HFFc6 (cell line): ENCODE results near the gene CEP152. TPM values are rescaled to one million over a fixed set of nuclear protein-coding genes. Genes with fewer than 3 reads are reported as not detected.

Source experiments
- DNase-seq: peaks from one replicate; pipeline ENCODE4 v3.0.0-alpha.2; 2018
- H3K27ac Mint-ChIP-seq: 2 replicates; pipeline ENCODE4 v1.8.0; 2020; ENCODE audit warnings: mild to moderate bottlenecking, mixed read lengths
- H3K27me3 Mint-ChIP-seq: 2 replicates; pipeline ENCODE4 v1.8.0; 2021; ENCODE audit warnings: mild to moderate bottlenecking, moderate library complexity, mixed read lengths; ENCODE audit not compliant: insufficient read depth
- H3K36me3 Mint-ChIP-seq: 2 replicates; pipeline ENCODE4 v1.8.0; 2021; ENCODE audit warnings: low read depth, mixed read lengths
- H3K4me1 Mint-ChIP-seq: 2 replicates; pipeline ENCODE4 v1.8.0; 2020; ENCODE audit warnings: low read depth, mixed read lengths
- H3K4me3 Mint-ChIP-seq: 2 replicates; pipeline ENCODE4 v1.8.0; 2020; ENCODE audit warnings: mild to moderate bottlenecking, moderate library complexity, mixed read lengths
- H3K9me3 Mint-ChIP-seq: 2 replicates; pipeline ENCODE4 v1.8.0; 2020; ENCODE audit warnings: mild to moderate bottlenecking, mixed read lengths
- total RNA-seq, 6 experiments: library from RNA; stranded (reverse); fragmentation: NEBNext Ultra II Directional; extraction: Animal tissue kit (Norgen Biotek cat#: 25700); gene quantifications; 2 replicates in 1 of 6; 3 replicates in 5 of 6; pipeline ENCODE4 v1.2.3, GENCODE V29; 2021
- TF ChIP-seq, protein P1 (sequence below): fragments of 200-600 bp; sonication (generic); IDR thresholded peaks from 2 replicates; pipeline ENCODE4 v1.5.0; 2021; ENCODE audit warnings: antibody characterized with exemption, mild to moderate bottlenecking

The CEP152 gene
- total RNA-seq, 6 experiments from 2014 or later: 3.4 to 7.5 (median 6.5) TPM

DNA sequence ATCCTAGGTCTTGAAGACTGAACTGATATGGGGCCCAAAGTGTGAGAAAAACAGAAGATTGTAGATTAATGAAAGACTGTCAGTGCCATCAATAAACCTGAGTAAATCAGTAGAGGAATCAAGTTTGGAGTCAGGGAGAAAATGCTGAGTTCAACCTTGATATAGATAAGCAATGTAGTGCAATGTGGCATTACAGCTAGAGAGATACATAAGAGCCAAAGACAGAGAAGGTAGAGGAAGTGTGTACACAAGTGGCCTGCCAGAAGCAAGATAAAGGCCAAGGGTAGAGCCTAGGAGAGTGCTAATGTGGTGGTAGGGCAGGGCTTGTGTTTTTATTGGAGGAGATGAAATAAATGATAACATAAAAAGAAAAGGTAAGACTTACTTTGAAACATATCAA is 41.1 kb upstream of the CEP152 start:
- TF ChIP-seq, protein P1, sequence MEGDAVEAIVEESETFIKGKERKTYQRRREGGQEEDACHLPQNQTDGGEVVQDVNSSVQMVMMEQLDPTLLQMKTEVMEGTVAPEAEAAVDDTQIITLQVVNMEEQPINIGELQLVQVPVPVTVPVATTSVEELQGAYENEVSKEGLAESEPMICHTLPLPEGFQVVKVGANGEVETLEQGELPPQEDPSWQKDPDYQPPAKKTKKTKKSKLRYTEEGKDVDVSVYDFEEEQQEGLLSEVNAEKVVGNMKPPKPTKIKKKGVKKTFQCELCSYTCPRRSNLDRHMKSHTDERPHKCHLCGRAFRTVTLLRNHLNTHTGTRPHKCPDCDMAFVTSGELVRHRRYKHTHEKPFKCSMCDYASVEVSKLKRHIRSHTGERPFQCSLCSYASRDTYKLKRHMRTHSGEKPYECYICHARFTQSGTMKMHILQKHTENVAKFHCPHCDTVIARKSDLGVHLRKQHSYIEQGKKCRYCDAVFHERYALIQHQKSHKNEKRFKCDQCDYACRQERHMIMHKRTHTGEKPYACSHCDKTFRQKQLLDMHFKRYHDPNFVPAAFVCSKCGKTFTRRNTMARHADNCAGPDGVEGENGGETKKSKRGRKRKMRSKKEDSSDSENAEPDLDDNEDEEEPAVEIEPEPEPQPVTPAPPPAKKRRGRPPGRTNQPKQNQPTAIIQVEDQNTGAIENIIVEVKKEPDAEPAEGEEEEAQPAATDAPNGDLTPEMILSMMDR: no peak
- H3K4me1 Mint-ChIP-seq: peaks cover 29% of the 10 kb centered on the region
- H3K4me3 Mint-ChIP-seq: no peak overlapping the region
- peaks cover 4% of the 10 kb centered on the region; the same call in 1 of the 2 replicates for H3K36me3 Mint-ChIP-seq
- H3K27me3 Mint-ChIP-seq: no peaks in the 10 kb centered on the region
- no peak for DNase-seq
- H3K9me3 Mint-ChIP-seq: no peaks in the 10 kb centered on the region
- H3K27ac Mint-ChIP-seq: no peak overlapping the region

DNA sequence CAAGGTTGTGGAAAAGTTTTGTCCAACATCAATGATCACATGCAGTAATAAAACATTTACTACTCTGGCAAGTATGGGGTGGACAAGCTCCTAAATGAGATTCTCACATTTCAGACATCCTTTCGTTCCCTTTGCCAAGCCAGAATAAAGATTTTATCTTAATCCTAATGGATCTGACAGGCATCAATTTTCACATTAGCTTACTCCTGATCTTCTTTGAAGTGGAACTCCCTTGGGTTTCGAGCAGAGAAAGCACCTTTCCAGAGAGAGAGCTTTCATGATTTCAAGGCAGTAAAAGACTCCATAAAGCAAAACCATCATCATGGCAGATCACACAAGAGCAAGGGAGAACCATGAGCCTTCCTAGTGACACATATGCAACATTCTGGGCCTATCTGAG is 39.8 kb upstream of the CEP152 start:
- no peaks in the 10 kb centered on the region for H3K9me3 Mint-ChIP-seq
- no peaks in the 10 kb centered on the region for H3K27me3 Mint-ChIP-seq
- peaks cover 4% of the 10 kb centered on the region; the same call in 1 of the 2 replicates for H3K36me3 Mint-ChIP-seq
- no peak overlapping the region for H3K4me3 Mint-ChIP-seq
- TF ChIP-seq, protein P1: no peak
- no peak for DNase-seq
- peaks cover 16% of the 10 kb centered on the region for H3K4me1 Mint-ChIP-seq
- no peak overlapping the region for H3K27ac Mint-ChIP-seq

DNA sequence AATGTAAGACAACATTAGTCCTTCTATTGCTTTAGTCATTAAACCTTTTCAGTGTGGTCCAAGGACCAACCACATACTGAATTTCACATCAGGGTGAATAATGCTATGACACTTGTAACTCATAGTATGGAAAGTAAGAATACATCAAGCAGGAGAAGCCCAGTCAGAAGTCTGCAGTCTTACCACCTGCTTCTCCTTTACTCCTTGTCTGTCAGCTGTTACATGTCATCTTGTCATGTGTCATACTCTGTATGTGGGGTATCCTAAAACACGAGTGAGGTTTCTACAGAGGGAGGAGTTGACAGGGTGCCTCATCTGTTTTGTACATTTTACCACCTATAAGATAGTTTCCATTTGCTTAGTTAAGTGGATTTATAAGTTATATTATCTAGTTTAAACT is 34.3 kb upstream of the CEP152 start:
- no peaks in the 10 kb centered on the region for H3K9me3 Mint-ChIP-seq
- TF ChIP-seq, protein P1: no peak
- DNase-seq: no peak
- H3K4me3 Mint-ChIP-seq: no peak overlapping the region
- peaks cover 5% of the 10 kb centered on the region for H3K36me3 Mint-ChIP-seq
- H3K27me3 Mint-ChIP-seq: no peaks in the 10 kb centered on the region
- no peak overlapping the region for H3K27ac Mint-ChIP-seq
- H3K4me1 Mint-ChIP-seq: no peaks in the 10 kb centered on the region

DNA sequence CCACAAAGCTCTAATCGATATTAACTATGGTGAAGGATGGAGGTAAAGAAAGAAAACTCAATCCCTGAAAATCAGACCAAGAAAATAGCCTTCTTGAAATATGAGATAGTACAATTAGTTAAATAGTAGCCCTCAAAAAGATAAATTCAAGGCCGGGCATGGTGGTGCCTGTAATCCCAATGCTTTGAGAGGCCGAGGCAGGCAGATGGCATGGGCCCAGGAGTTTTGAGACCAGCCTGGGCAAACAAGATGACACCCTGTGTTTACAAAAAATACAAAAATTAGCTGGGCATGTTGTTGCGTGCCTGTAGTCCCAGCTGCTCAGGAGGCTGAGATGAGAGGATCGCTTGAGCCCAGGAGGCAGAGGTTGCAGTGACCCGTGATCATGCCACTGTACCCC is 31.6 kb upstream of the CEP152 start:
- no peak overlapping the region for H3K27ac Mint-ChIP-seq
- H3K4me1 Mint-ChIP-seq: no peaks in the 10 kb centered on the region
- no peaks in the 10 kb centered on the region for H3K9me3 Mint-ChIP-seq
- H3K36me3 Mint-ChIP-seq: peaks cover 5% of the 10 kb centered on the region
- no peaks in the 10 kb centered on the region for H3K27me3 Mint-ChIP-seq
- no peak overlapping the region for H3K4me3 Mint-ChIP-seq
- TF ChIP-seq, protein P1: no peak
- DNase-seq: no peak

DNA sequence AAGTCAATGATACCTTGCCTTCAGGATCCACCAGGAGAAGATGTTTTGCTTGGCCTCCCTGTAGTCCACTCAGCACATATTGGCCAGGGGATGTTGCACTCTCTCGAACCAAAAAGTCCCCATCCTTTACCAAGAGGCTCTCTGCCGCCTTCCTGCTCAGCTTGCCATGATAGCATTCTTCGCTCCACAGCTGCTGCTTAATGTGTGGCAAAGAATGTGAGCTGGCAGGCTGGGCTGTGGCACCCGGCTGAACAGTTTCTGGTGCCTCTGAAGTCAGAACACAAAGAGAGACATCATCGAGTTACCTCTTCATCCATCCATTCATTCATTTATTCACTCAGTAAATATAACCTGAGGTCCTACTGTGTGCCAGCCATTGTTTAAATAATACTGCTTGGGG is 23.9 kb upstream of the CEP152 start:
- TF ChIP-seq, protein P1: no peak
- Mint-ChIP-seq H3K27me3 (no peaks in the 10 kb centered on the region), H3K9me3 (peaks cover 15% of the 10 kb centered on the region), H3K4me1 (no peaks in the 10 kb centered on the region), H3K36me3 (peaks cover 15% of the 10 kb centered on the region), H3K4me3 (no peak overlapping the region), H3K27ac (no peak overlapping the region)
- no peak for DNase-seq
